WI38 (cell line): ENCODE data around the gene LIPF.
"Not testable (repeated sequence)": the region's sequence is repeated elsewhere in the genome, so short reads cannot be mapped to it uniquely, and the experiment has no call there.

Experiments
- H3K4me3 ChIP-seq: 2 replicates; pipeline ENCODE4 v1.5.1; 2011; ENCODE audit warnings: low read depth, mild to moderate bottlenecking, control low read depth, low read length
- CTCF ChIP-seq: IDR thresholded peaks from 2 replicates; pipeline ENCODE4 v1.5.1; 2012; ENCODE audit warnings: low read depth, mild to moderate bottlenecking, control low read depth, low read length

Gene LIPF

GRCh38 chr10:88659725-88660597, 4.3 kb upstream of the LIPF start:
- H3K4me3 ChIP-seq = no peak overlapping the region
- no peak for TF ChIP-seq CTCF

- no peak overlapping the region for H3K4me3 ChIP-seq
- no peak for TF ChIP-seq CTCF
These were observed 3.7 kb upstream of the LIPF start for GRCh38 chr10:88660598-88660884.

GRCh38 chr10:88661018-88661417, 3.2 kb upstream of the LIPF start:
- TF ChIP-seq CTCF = no peak
- no peak overlapping the region for H3K4me3 ChIP-seq

GRCh38 chr10:88661577-88661976, 2.7 kb upstream of the LIPF start:
- no peak overlapping the region for H3K4me3 ChIP-seq
- no peak for TF ChIP-seq CTCF

- not testable (repeated sequence) for H3K4me3 ChIP-seq
These were observed 1.1 kb upstream of the LIPF start for GRCh38 chr10:88663153-88663552.

GRCh38 chr10:88668465-88668864, 4.2 kb downstream of the LIPF start:
- no peak overlapping the region for H3K4me3 ChIP-seq
- no peak for TF ChIP-seq CTCF

GRCh38 chr10:88670497-88670896, 6.3 kb downstream of the LIPF start:
- no peak for TF ChIP-seq CTCF
- H3K4me3 ChIP-seq = no peak overlapping the region

GRCh38 chr10:88672041-88672440, 7.8 kb downstream of the LIPF start:
- no peak overlapping the region for H3K4me3 ChIP-seq
- TF ChIP-seq CTCF = no peak
